Suprapubic skin (tissue), 4 donors: ENCODE results near the gene ZNRD2. TPM values are rescaled to one million over a fixed set of nuclear protein-coding genes. Genes with fewer than 3 reads are reported as not detected.

Experiments used
- DNase-seq, 2 donors: peaks; one replicate each; pipeline ENCODE4 v3.0.0-alpha.2; 2019; ENCODE audit warnings: low spot score in 2 of 2
- H3K27ac ChIP-seq: fragments of 200-600 bp; sonication (generic); one replicate; pipeline ENCODE4 v1.5.1; 2019
- H3K27me3 ChIP-seq: fragments of 200-600 bp; sonication (generic); one replicate; pipeline ENCODE4 v1.5.1; 2019
- H3K36me3 ChIP-seq: fragments of 200-600 bp; sonication (generic); one replicate; pipeline ENCODE4 v1.5.1; 2019
- H3K4me1 ChIP-seq: fragments of 200-600 bp; sonication (generic); one replicate; pipeline ENCODE4 v1.5.1; 2019
- H3K4me3 ChIP-seq: fragments of 200-600 bp; sonication (generic); one replicate; pipeline ENCODE4 v1.5.1; 2019; ENCODE audit warnings: mild to moderate bottlenecking
- H3K9me3 ChIP-seq: fragments of 200-600 bp; sonication (generic); one replicate; pipeline ENCODE4 v1.5.1; 2019
- EP300 ChIP-seq: sonication (generic); formaldehyde crosslinking; IDR thresholded peaks from one replicate; pipeline ENCODE4 v1.6.1; 2017; ENCODE audit warnings: antibody characterized with exemption
- POLR2A ChIP-seq, 2 donors: fragments of 450-650 bp; IDR thresholded peaks; one replicate each; pipeline ENCODE4 v1.6.1; 2017; ENCODE audit warnings: antibody characterized with exemption in 2 of 2, mild to moderate bottlenecking in 2 of 2, moderate library complexity in 2 of 2
- POLR2AphosphoS5 ChIP-seq, 3 donors: sonication (generic); formaldehyde crosslinking; IDR thresholded peaks; one replicate each; pipeline ENCODE4 v1.6.1; 2017; ENCODE audit warnings: antibody characterized with exemption in 3 of 3
- WGBS: methylation state at CpG from one replicate; pipeline ENCODE4 v1.1.5; 2018; 5-methylcytosine and 5-hydroxymethylcytosine counted together
- total RNA-seq, 4 donors: library from RNA; depleted of rRNA; stranded (reverse); fragments of >200 nt; gene quantifications; one replicate each; pipeline ENCODE4 v1.1.0, GENCODE V29; 2016
- TF ChIP-seq, protein P1 (sequence below), 2 donors: fragments of 200-600 bp in 1 of 2; fragments of 450-650 bp in 1 of 2; sonication (generic) in 1 of 2; IDR thresholded peaks; one replicate each; pipeline ENCODE4 v1.5.1; 2016 to 2019; ENCODE audit warnings: antibody characterized with exemption in 2 of 2, mild to moderate bottlenecking in 1 of 2, moderate library complexity in 1 of 2

ZNRD2 gene
- total RNA-seq, 4 donors from 2014 or later, result 60.9 to 97.4 (median 77.9) TPM

DNA sequence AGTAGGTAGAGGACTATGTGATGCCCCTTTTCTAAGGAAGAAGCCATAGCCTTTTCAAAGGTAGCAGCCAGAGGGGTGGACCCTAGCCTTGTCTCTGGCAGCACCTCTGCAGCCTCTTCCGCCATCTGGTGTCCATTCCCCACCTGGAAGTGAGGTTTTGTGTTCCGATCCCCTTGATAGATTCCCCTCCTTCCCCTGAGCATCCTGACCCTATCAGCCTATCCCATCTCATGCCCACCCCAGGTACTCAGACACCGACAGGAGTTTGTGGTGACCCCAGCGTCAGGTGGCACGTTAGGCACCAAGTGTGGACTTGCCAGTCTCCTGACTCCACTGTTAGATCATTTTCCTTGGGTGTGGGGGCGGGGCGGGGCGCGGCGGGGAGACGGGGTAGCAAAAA lies 1.7 kb downstream of the ZNRD2 start:
- TF ChIP-seq, protein P1, sequence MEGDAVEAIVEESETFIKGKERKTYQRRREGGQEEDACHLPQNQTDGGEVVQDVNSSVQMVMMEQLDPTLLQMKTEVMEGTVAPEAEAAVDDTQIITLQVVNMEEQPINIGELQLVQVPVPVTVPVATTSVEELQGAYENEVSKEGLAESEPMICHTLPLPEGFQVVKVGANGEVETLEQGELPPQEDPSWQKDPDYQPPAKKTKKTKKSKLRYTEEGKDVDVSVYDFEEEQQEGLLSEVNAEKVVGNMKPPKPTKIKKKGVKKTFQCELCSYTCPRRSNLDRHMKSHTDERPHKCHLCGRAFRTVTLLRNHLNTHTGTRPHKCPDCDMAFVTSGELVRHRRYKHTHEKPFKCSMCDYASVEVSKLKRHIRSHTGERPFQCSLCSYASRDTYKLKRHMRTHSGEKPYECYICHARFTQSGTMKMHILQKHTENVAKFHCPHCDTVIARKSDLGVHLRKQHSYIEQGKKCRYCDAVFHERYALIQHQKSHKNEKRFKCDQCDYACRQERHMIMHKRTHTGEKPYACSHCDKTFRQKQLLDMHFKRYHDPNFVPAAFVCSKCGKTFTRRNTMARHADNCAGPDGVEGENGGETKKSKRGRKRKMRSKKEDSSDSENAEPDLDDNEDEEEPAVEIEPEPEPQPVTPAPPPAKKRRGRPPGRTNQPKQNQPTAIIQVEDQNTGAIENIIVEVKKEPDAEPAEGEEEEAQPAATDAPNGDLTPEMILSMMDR (IDR thresholded peaks at IDR 0.05), result no peak
- TF ChIP-seq POLR2AphosphoS5 (IDR thresholded peaks at IDR 0.05) (no peak), EP300 (no peak), POLR2A (IDR thresholded peaks at IDR 0.05) (no peak)
- no peaks in the 10 kb centered on the region for H3K27me3 ChIP-seq
- WGBS, result 6% methylated on average over 11 of the region's 11 CpGs
- no peak for DNase-seq
- peaks cover 76% of the 10 kb centered on the region for H3K4me1 ChIP-seq
- peaks cover 3% of the 10 kb centered on the region for H3K36me3 ChIP-seq
- no peaks in the 10 kb centered on the region for H3K9me3 ChIP-seq
- peak overlapping the region; percentile 89 for H3K27ac ChIP-seq
- H3K4me3 ChIP-seq, result peak overlapping the region; percentile 94

DNA sequence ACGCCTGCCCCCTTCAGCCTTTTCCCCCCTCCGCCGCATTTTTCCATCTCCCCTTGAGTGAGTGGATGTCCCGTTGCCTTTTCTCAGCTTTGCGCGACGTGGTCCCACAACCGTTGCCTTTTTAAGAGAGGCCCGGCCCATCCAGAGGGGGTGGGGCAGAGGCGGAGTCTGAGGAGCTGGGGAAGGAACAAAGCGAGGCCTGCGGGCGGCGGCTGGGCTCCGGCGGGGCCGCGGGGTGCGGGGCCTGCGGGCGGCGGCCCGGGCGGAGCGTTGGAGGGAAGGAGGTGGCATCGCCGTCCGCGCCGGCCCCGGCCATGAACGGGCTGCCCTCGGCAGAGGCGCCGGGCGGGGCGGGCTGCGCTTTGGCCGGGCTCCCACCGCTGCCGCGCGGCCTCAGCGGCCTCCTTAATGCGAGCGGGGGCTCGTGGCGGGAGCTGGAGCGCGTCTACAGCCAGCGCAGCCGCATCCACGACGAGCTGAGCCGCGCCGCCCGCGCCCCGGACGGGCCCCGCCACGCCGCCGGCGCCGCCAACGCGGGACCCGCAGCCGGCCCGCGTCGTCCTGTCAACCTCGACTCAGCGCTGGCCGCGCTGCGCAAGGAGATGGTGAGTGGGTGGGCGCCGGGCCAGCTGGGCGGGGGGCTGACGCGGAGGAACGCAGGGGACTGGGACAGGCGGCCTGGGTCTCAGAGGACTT lies 2.2 kb downstream of the ZNRD2 start, which contains the start of gene FAM89B:
TSS of gene FAM89B (plus strand) at position 183 of the 696 bp plus-strand sequence. CDS start at position 315, 132 bp downstream.
- peaks cover 81% of the 10 kb centered on the region for H3K4me1 ChIP-seq
- WGBS, result 0% methylated on average over 11 of the region's 86 CpGs
- no peaks in the 10 kb centered on the region for H3K9me3 ChIP-seq
- H3K4me3 ChIP-seq, result peak within 1 kb of the TSS; percentile 94
- H3K27ac ChIP-seq, result peak within 1 kb of the TSS; percentile 89
- no peaks in the 10 kb centered on the region for H3K27me3 ChIP-seq
- DNase-seq, result peak; percentile 94 to 97
- peaks cover 3% of the 10 kb centered on the region for H3K36me3 ChIP-seq
- TF ChIP-seq, protein P1 (IDR thresholded peaks at IDR 0.05), result no peak
- no peak for TF ChIP-seq POLR2A (IDR thresholded peaks at IDR 0.05)

DNA sequence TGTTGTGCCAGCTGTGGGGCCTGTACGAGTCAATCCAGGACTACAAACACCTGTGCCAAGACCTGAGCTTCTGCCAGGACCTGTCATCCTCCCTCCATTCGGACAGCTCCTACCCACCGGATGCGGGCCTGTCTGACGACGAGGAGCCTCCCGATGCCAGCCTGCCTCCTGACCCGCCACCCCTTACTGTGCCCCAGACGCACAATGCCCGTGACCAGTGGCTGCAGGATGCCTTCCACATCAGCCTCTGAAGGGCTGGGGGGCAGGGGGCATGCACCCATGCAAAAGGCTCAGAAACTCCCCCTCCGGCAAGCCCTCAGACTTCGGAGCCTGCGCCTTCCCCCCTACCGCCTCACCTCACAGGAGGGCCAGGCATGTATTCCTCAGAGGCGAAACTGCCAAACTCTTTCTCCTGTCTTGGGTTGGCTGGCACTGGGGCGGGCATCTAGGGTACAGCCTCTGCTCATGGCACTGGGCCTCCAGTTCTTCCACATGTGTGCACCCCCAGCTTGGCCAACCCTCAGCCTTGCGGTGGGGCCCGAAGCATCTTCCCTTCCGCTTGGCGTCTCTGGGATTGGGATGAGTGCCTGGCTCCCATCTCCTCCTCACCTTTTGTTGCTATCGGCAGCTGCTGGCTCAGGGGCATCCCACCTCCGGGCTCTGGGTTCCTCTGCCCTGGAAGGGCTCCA lies 3.3 kb downstream of the ZNRD2 start:
- TF ChIP-seq EP300, result no peak
- TF ChIP-seq POLR2A (IDR thresholded peaks at IDR 0.05), result no peak
- TF ChIP-seq POLR2AphosphoS5 (IDR thresholded peaks at IDR 0.05), result no peak
- TF ChIP-seq, protein P1 (IDR thresholded peaks at IDR 0.05), result no peak
- H3K36me3 ChIP-seq, result no peaks in the 10 kb centered on the region
- H3K27me3 ChIP-seq, result no peaks in the 10 kb centered on the region
- H3K4me1 ChIP-seq, result peaks cover 83% of the 10 kb centered on the region
- WGBS, result 11% methylated on average over 14 of the region's 22 CpGs
- peak overlapping the region; percentile 89 for H3K27ac ChIP-seq
- H3K9me3 ChIP-seq, result no peaks in the 10 kb centered on the region
- H3K4me3 ChIP-seq, result peak overlapping the region; percentile 94
- DNase-seq, result no peak

DNA sequence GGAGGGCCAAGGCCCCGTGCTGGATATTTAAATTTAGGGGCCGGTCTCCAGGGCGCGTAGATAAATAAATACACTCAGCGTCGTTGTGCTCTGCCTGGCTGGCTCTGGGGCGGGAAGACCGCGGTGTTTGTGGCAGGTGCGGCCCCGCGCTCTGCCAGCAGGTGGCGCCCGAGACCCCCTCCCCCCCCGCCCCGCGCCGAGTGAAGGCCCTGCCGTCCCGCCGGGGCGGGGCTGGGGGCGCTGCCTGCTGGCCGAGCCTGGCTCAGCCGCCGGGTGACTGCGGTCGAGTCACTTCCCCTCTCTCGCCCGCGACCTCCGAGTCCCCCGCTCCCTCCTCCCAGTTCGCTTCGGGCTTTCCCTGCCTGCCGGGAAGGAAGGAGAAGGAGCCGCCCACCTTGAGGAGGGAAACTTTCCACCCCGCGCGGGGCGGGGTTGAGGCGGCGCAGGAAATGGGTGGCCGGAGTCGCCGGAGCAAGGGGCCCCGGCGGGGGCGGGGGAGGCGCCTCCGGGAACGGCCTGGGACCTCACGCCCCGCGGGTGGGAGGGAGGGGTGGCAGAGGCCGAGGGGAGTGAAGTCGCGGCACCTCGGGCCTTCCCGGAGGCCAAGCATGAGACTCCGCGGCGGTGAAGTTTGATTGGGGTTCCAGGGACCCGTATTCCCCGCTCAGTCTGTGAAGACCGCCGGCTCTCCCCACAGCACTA lies 4.0 kb downstream of the ZNRD2 start:
- Histone ChIP-seq H3K4me1 (peaks cover 78% of the 10 kb centered on the region), H3K27ac (peak overlapping the region; percentile 89), H3K9me3 (no peaks in the 10 kb centered on the region), H3K27me3 (no peaks in the 10 kb centered on the region), H3K4me3 (peak overlapping the region; percentile 94), H3K36me3 (peaks cover 5% of the 10 kb centered on the region)
- peak; percentile 94 to 95 for DNase-seq
- 1% methylated on average over 26 of the region's 67 CpGs for WGBS
- TF ChIP-seq POLR2AphosphoS5 (IDR thresholded peaks at IDR 0.05), result peak in 2 of 3 donors; percentile 63 to 83
- no peak for TF ChIP-seq EP300
- TF ChIP-seq, protein P1 (IDR thresholded peaks at IDR 0.05), result peak; percentile 65 to 99
